GM12865 (cell line): Measurements from ENCODE around the gene CEP192.

Source experiments
- DNase-seq: peaks from one replicate; pipeline ENCODE4 v3.0.0; 2010; ENCODE audit warnings: low read depth
- H3K4me3 ChIP-seq: 2 replicates; pipeline ENCODE4 v1.5.1; 2011; ENCODE audit warnings: mild to moderate bottlenecking, low read depth, low read length, control low read depth
- TF ChIP-seq, protein P1 (sequence below): IDR thresholded peaks from 2 replicates; pipeline ENCODE4 v1.5.1; 2011; ENCODE audit warnings: low read length, control low read depth, low read depth, inconsistent platforms; ENCODE audit not compliant: insufficient read depth; ENCODE audit errors: missing control alignments

CEP192 gene

DNA sequence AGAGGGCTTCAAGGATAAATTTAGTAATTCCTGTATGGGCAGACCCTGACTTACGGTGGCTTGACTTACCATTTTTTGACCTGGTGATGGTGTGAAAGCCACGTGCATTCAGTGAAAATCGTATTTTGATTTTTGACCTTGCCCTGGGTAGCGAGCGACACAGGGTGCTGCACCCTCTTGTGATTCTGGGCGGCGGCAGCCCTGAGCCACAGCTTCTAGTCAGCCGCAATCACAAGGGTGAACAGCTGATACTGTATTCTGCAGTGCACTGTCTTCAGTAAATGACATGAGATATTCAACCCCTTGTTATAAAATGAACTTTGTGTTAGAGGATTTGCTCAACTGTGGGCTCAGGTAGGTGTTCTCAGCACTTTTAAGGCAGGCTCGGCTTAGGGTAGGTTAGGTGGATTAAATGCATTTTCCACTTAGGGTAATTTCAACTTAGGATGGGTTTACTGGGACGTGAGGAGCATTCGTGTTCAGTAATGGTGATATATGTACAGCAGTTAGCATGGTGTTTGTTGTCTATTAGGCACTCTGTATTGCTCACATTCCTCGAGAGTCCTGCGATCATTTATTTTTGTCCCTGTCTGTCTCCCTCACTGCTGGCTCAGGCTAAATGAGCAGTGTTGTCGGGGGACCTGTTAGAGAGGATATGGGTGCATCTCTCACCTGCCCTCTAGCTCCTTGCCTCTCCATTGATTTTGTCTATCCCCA, 109.9 kb downstream of the CEP192 start:
- no peak for DNase-seq
- no peak overlapping the region for H3K4me3 ChIP-seq
- TF ChIP-seq, protein P1, sequence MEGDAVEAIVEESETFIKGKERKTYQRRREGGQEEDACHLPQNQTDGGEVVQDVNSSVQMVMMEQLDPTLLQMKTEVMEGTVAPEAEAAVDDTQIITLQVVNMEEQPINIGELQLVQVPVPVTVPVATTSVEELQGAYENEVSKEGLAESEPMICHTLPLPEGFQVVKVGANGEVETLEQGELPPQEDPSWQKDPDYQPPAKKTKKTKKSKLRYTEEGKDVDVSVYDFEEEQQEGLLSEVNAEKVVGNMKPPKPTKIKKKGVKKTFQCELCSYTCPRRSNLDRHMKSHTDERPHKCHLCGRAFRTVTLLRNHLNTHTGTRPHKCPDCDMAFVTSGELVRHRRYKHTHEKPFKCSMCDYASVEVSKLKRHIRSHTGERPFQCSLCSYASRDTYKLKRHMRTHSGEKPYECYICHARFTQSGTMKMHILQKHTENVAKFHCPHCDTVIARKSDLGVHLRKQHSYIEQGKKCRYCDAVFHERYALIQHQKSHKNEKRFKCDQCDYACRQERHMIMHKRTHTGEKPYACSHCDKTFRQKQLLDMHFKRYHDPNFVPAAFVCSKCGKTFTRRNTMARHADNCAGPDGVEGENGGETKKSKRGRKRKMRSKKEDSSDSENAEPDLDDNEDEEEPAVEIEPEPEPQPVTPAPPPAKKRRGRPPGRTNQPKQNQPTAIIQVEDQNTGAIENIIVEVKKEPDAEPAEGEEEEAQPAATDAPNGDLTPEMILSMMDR: no peak

DNA sequence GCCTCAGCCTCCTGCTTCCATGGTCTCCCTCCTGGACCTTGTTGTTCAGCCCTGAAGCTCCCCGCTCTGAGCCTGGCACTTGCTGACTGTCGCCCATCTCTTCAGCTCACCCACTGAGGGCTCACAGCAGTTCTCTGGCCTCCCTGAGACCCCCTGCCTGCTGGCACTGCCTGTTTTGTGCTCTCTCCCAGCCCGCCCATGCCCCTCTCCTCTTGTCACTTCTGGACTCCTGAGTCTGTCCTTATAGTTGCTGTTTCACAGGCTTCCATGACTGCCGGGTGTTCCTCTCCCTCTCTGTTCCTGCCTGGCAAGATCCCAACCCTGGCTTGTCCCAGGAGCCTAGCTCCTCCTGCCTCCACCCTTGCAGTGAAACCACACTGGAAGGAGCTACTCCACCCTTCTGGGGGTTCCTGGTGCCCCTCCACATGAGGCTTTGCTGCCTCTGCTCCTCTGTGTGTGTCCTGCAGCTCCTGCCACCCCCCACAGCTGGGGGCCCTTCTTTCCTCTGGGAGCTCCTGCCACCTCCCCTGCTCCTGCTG, 110.6 kb downstream of the CEP192 start:
- TF ChIP-seq, protein P1: no peak
- no peak overlapping the region for H3K4me3 ChIP-seq
- DNase-seq: no peak

DNA sequence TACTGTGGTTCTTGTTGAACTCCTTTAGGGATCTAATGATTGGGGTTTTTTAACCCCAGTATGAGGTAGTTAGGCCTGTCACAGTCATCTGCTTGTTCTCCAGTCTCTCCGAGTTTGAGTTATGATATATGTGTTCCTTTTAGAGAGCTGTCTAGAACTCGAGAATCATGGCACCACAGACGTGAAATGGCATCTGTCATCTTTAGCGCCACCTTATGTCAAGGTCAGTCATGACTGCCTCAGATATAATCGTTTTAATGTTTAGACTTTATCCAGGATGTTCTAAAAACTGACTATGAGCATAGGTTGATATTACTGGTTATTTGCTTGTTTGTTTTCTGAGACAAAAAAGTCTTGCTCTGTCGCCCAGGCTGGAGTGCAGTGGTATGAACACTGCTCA, 112.2 kb downstream of the CEP192 start:
- TF ChIP-seq, protein P1: no peak
- H3K4me3 ChIP-seq: no peak overlapping the region
- DNase-seq: no peak

DNA sequence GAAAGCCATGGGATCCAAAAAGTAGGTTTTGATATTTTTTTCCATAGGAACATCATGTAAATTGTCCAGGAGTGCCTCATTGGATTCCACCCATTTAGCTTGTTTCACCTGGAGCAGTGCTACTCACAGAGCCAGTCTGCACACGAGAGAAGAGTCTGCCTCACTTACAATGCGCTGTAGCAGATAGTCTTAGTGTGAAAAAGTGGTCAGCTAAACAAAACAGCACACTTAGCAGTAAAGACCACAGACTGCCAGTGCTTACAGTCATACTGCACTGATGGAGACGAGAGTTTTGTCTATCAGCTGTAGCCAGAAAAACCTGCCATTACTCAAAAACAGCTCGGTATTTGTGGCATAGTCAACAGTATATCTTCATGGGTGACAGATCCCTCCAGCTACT, 113.9 kb downstream of the CEP192 start:
- DNase-seq: no peak
- TF ChIP-seq, protein P1: no peak
- no peak overlapping the region for H3K4me3 ChIP-seq

DNA sequence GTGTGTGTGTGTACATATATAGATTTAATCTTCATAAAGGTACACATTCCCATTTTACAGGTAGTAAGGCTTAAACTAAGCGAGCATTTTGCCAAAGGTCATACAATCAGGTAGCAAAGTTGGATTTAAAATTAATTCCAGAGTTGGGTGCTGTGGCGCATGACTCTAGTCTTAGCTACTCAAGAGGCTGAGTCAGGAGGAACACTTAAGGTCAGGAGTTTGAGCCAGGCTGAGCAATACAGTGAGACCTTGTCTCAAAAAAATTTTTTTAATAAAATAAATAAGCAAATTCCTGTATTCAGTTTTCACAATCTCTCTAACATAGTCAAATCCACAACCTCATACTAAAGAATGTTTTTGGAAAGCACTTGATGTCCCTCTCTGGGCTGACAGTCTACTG, 115.9 kb downstream of the CEP192 start:
- H3K4me3 ChIP-seq: no peak overlapping the region

DNA sequence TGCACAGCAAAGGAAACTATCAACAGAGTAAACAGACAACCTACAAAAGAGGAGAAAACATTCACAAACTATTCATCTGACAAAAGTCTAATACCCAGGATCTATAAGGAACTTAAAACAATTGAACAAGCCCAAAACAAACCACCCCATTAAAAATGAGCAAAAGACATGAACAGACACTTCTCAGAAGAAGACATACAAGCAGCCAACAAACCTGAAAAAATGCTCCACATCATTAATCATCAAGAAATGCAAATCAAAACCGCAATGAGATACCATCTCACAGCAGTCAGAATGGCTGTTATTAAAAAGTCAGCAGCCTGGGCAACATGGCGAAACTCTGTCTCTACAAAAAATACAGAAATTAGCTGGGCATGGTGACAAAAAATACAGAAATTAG, 117.2 kb downstream of the CEP192 start:
- TF ChIP-seq, protein P1: no peak
- H3K4me3 ChIP-seq: no peak overlapping the region
- DNase-seq: no peak

More for the DNA sequence above, 115.9 kb downstream of the CEP192 start:
- TF ChIP-seq, protein P1: no peak
- no peak for DNase-seq

DNA sequence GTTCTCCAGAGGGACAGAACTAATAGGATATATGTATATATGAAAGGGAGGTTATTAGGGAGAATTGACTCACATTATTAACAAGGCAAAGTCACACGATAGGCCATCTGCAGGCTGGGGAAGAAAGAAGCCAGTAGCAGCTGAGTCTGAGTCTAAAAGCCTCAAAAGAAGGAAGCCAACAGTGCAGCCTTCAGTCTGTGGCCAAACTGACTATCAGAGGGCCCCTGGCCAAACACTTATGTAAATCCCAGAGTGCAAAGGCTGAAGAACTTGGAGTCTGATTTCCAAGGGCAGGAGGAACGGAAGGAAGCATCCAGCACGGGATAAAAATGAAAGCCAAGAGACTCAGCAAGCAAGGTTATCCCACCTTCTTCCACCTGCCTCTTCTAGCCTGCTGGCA, 119.4 kb downstream of the CEP192 start:
- DNase-seq: no peak
- no peak overlapping the region for H3K4me3 ChIP-seq
- TF ChIP-seq, protein P1: no peak
